Ovary (tissue), 3 donors: ENCODE data around the gene SLC25A11.

ENCODE experiments used
- CTCF ChIP-seq, 3 donors: fragments of 450-650 bp in 2 of 3; fragments of 200-600 bp in 1 of 3; IDR thresholded peaks; one replicate each; pipeline versions ENCODE4 v1.5.1 to v1.8.0; 2016 to 2022; ENCODE audit warnings: antibody characterized with exemption in 3 of 3, mild to moderate bottlenecking in 1 of 3
- EP300 ChIP-seq: sonication (generic); formaldehyde crosslinking; IDR thresholded peaks from one replicate; pipeline ENCODE4 v1.6.1; 2017; ENCODE audit warnings: antibody characterized with exemption
- donor health status: DM: no; HTN: no; CAD: no.

GRCh38 chr17:4949321-4950074 is 9.7 kb upstream of the SLC25A11 start:
- no peak for TF ChIP-seq CTCF (IDR thresholded peaks at IDR 0.05)
- TF ChIP-seq EP300 = no peak
